ENCODE results near the gene GPR179. TPM values are rescaled to one million over a fixed set of nuclear protein-coding genes. Genes with fewer than 3 reads are reported as not detected.

Gene GPR179
- polyA plus RNA-seq, 1 donor from 2014 or later: not detected

DNA sequence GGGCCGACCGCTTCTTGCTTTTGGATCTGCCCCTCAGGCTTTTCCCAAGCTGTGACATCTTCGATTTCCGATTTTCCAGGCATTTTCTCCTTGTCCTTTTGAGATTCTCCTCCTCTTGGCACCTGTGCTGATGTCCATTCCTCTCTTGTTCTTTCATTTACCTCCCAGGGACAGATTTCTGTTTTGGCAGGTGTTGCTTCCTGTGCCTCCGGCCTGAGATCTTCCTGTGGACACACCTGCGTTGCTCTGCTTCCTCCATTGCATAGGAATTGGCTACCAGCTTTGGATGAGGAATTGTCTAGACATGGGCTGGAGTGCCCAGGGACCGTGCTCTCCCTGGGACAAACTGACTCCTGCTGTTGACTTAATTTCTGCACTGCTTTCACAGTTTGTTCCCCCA, 15.1 kb downstream of the GPR179 start:
- H3K4me3 ChIP-seq (ENCODE audit: low read length): no peak overlapping the region
- H3K79me2 ChIP-seq (replicated peaks; ENCODE audit: insufficient read depth, low read length): no peaks in the 10 kb centered on the region
- H3K9ac ChIP-seq (ENCODE audit: low read length): no peak overlapping the region
- no peaks in the 10 kb centered on the region for H3K36me3 ChIP-seq (ENCODE audit: insufficient read depth, low read length)
- no peaks in the 10 kb centered on the region for H3F3A ChIP-seq (ENCODE audit: insufficient read depth, low read length, poor library complexity, severe bottlenecking)
- no peaks in the 10 kb centered on the region for H4K20me1 ChIP-seq (ENCODE audit: insufficient read depth)
- H3K9me3 ChIP-seq (ENCODE audit: low read length): no peaks in the 10 kb centered on the region
- no peak overlapping the region for H2AFZ ChIP-seq (ENCODE audit: low read depth, low read length)
- no peak overlapping the region for H3K27ac ChIP-seq (ENCODE audit: low read length)
- H3K27me3 ChIP-seq (ENCODE audit: insufficient read depth, low read depth, low read length): no peaks in the 10 kb centered on the region
- no peak overlapping the region for H3K4me2 ChIP-seq (ENCODE audit: low read length)
- H3K9me2 ChIP-seq (ENCODE audit: insufficient read depth, low read length): no peaks in the 10 kb centered on the region
- no peak for TF ChIP-seq MXI1 (conservative IDR thresholded peaks at IDR 0.05; ENCODE audit: poor library complexity, severe bottlenecking)
- TF ChIP-seq RAD21 (conservative IDR thresholded peaks at IDR 0.05): no peak
- no peak for TF ChIP-seq REST (IDR thresholded peaks at IDR 0.05; ENCODE audit: borderline replicate concordance)
- TF ChIP-seq TAF1 (IDR thresholded peaks at IDR 0.05; ENCODE audit: low read depth): no peak
- no peak for TF ChIP-seq EP300 (conservative IDR thresholded peaks at IDR 0.05; ENCODE audit: poor library complexity, severe bottlenecking)
- TF ChIP-seq SMC3 (conservative IDR thresholded peaks at IDR 0.05; ENCODE audit: poor library complexity): no peak
- TF ChIP-seq CTCF (IDR thresholded peaks at IDR 0.05; ENCODE audit: poor library complexity, severe bottlenecking): no peak
- no peak for TF ChIP-seq EZH2 (IDR thresholded peaks at IDR 0.05; ENCODE audit: borderline replicate concordance, insufficient read depth, low read length, poor library complexity, severe bottlenecking)
- TF ChIP-seq POLR2AphosphoS5 (IDR thresholded peaks at IDR 0.05): no peak

DNA sequence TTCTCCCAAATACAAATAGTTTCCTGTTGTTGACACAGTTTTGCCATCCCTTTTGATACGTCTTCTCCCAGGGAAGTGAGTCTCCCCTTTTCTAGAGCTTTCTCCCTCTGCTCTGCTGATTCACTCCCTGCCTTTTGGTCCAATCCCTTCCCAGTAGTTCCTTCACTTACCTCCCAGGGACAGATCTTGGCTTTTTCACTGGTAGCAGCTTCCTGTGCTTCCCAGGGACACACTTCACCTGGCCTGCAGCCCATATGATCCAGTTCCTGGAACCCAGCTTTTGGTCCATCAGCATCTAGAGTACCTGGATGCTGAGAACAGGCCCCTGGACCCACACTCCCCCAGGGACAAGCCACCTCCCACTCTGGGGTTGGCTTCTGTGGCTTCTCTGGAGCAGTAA, 15.8 kb downstream of the GPR179 start:
- Histone ChIP-seq H3K27me3 (ENCODE audit: insufficient read depth, low read depth, low read length) (no peaks in the 10 kb centered on the region), H3K4me3 (ENCODE audit: low read length) (no peak overlapping the region), H3F3A (ENCODE audit: insufficient read depth, low read length, poor library complexity, severe bottlenecking) (no peaks in the 10 kb centered on the region), H4K20me1 (ENCODE audit: insufficient read depth) (no peaks in the 10 kb centered on the region), H2AFZ (ENCODE audit: low read depth, low read length) (no peak overlapping the region), H3K9me3 (ENCODE audit: low read length) (no peaks in the 10 kb centered on the region), H3K79me2 (replicated peaks; ENCODE audit: insufficient read depth, low read length) (no peaks in the 10 kb centered on the region), H3K4me2 (ENCODE audit: low read length) (no peak overlapping the region), H3K9ac (ENCODE audit: low read length) (no peak overlapping the region), H3K9me2 (ENCODE audit: insufficient read depth, low read length) (no peaks in the 10 kb centered on the region), H3K27ac (ENCODE audit: low read length) (no peak overlapping the region), H3K36me3 (ENCODE audit: insufficient read depth, low read length) (no peaks in the 10 kb centered on the region)
- TF ChIP-seq RAD21 (conservative IDR thresholded peaks at IDR 0.05) (no peak), EZH2 (IDR thresholded peaks at IDR 0.05; ENCODE audit: borderline replicate concordance, insufficient read depth, low read length, poor library complexity, severe bottlenecking) (no peak), CTCF (IDR thresholded peaks at IDR 0.05; ENCODE audit: poor library complexity, severe bottlenecking) (no peak), EP300 (conservative IDR thresholded peaks at IDR 0.05; ENCODE audit: poor library complexity, severe bottlenecking) (no peak), MXI1 (conservative IDR thresholded peaks at IDR 0.05; ENCODE audit: poor library complexity, severe bottlenecking) (no peak)
